Adrenal gland (tissue), 12 donors: ENCODE measurements around the gene QSER1. TPM values are rescaled to one million over a fixed set of nuclear protein-coding genes. Genes with fewer than 3 reads are reported as not detected.

Experiments
- DNase-seq, 7 donors: peaks; one replicate each; pipeline ENCODE4 v3.0.0-alpha.2; 2019 to 2020
- H3K27ac ChIP-seq, 5 donors: fragments of 200-600 bp; sonication (generic) in 4 of 5; 1 replicate in 3 of 5; 2 replicates in 2 of 5; pipeline versions ENCODE4 v1.5.1 to v1.8.0; 2016 to 2020; ENCODE audit warnings: mild to moderate bottlenecking in 1 of 5
- H3K27me3 ChIP-seq: fragments of 200-600 bp; 2 replicates; pipeline ENCODE4 v1.8.0; 2021
- H3K36me3 ChIP-seq, 2 donors: fragments of 200-600 bp; replicated peaks in 1 of 2; 1 replicate in 1 of 2; 2 replicates in 1 of 2; pipeline versions ENCODE4 v1.5.1 to v1.8.0; 2018 to 2022
- H3K4me1 ChIP-seq, 2 donors: fragments of 200-600 bp; replicated peaks in 1 of 2; 1 replicate in 1 of 2; 2 replicates in 1 of 2; pipeline versions ENCODE4 v1.5.1 to v1.8.0; 2018 to 2021
- H3K4me3 ChIP-seq, 4 donors: fragments of 200-600 bp; sonication (generic) in 3 of 4; one replicate each; pipeline ENCODE4 v1.5.1; 2016 to 2018
- H3K9me3 ChIP-seq, 3 donors: fragments of 200-600 bp; sonication (generic) in 1 of 3; replicated peaks in 1 of 3; 1 replicate in 2 of 3; 2 replicates in 1 of 3; pipeline versions ENCODE4 v1.5.1 to v1.8.0; 2016 to 2021
- CTCF ChIP-seq, 6 experiments: fragments of 450-650 bp in 4 of 6; fragments of 200-600 bp in 2 of 6; sonication (generic) in 1 of 6; IDR thresholded peaks; 1 replicate in 5 of 6; 2 replicates in 1 of 6; pipeline versions ENCODE4 v1.5.1 to v1.8.0; 2016 to 2021; ENCODE audit warnings: antibody characterized with exemption in 6 of 6, mild to moderate bottlenecking in 2 of 6, moderate library complexity in 1 of 6
- POLR2A ChIP-seq, 2 donors: fragments of 450-650 bp; IDR thresholded peaks; one replicate each; pipeline ENCODE4 v1.6.1; 2017; ENCODE audit warnings: antibody characterized with exemption in 2 of 2, mild to moderate bottlenecking in 2 of 2, moderate library complexity in 1 of 2
- WGBS, 4 donors: extraction: QIAGEN DNeasy Blood & Tissue Kit in 2 of 4; methylation state at CpG; one replicate each; pipeline versions ENCODE4 v1.1.5 to v1.1.7; 2013 to 2017; 5-methylcytosine and 5-hydroxymethylcytosine counted together
- intact Hi-C, 2 donors: fragments of 100-400 bp; cut with DNase I; formaldehyde crosslinking; loops; one replicate each; pipeline versions ENCODE4 v1.14.1 to v1.15.0; 2022 to 2023
- polyA plus RNA-seq, 3 donors: library from polyadenylated mRNA; stranded (reverse); fragments of 200-250 nt in 2 of 3; fragments of 350-450 nt in 1 of 3; fragmentation: Illumina TruSeq in 1 of 3; extraction: RNeasy Lipid Tissue Mini Kit (QIAGEN cat#74804) in 1 of 3; gene quantifications; one replicate each; pipeline ENCODE4 v1.2.3, GENCODE V29; 2013 to 2014
- total RNA-seq, 9 donors: library from RNA; depleted of rRNA in 4 of 9; stranded (reverse); fragments of >200 nt in 4 of 9; fragments of 120-200 nt in 1 of 9; fragmentation: NEBNext Ultra II Directional in 1 of 9; extraction: Animal tissue kit (Norgen Biotek cat#: 25700) in 1 of 9; gene quantifications; one replicate each; pipeline versions ENCODE4 v1.1.0 to v1.2.4, GENCODE V29; 2013 to 2023
- donor health status: healthy with polysubstance abuse.
- donor health status: Bipolar disorder and iron deficiency.
- donor health status: DM: yes; HTN: yes; CAD: no.
- donor health status: DM: no; HTN: no; CAD: no.
- donor health status: DM: no; HTN: no; CAD: no.
- donor health status: DM: yes; HTN: yes; CAD: no.

QSER1 gene
- total and polyA plus RNA-seq, 12 donors: 2.4 to 27.2 (median 18.9) TPM

- intact Hi-C loops: no loop called here
- Histone ChIP-seq H3K4me3 (no peak overlapping the region), H3K9me3 (no peaks in the 10 kb centered on the region), H3K36me3 (no peaks in the 10 kb centered on the region), H3K27ac (no peak overlapping the region), H3K4me1 (peaks cover 0 to 2% of the 10 kb centered on the region in 2 donors), H3K27me3 (no peaks in the 10 kb centered on the region)
- no peak for DNase-seq
- TF ChIP-seq CTCF (IDR thresholded peaks at IDR 0.05): no peak
- TF ChIP-seq POLR2A (IDR thresholded peaks at IDR 0.05): no peak
- WGBS, 4 donors: 92 to 98% (median 96%) methylated on average over 8 of the region's 8 CpGs
Observed at GRCh38 chr11:32916994-32917393, 24.4 kb downstream of the QSER1 start.

GRCh38 chr11:32918427-32918826 is 25.8 kb downstream of the QSER1 start:
- no peak for TF ChIP-seq CTCF (IDR thresholded peaks at IDR 0.05)
- no peak for TF ChIP-seq POLR2A (IDR thresholded peaks at IDR 0.05)
- Histone ChIP-seq H3K9me3 (no peaks in the 10 kb centered on the region), H3K27ac (no peak overlapping the region), H3K4me3 (no peak overlapping the region), H3K27me3 (no peaks in the 10 kb centered on the region), H3K4me1 (peaks cover 0 to 2% of the 10 kb centered on the region in 2 donors), H3K36me3 (no peaks in the 10 kb centered on the region)
- WGBS, 4 donors: 81 to 88% (median 86%) methylated on average over 1 of the region's 1 CpG
- DNase-seq: no peak
- intact Hi-C loops: no loop called here

DNA sequence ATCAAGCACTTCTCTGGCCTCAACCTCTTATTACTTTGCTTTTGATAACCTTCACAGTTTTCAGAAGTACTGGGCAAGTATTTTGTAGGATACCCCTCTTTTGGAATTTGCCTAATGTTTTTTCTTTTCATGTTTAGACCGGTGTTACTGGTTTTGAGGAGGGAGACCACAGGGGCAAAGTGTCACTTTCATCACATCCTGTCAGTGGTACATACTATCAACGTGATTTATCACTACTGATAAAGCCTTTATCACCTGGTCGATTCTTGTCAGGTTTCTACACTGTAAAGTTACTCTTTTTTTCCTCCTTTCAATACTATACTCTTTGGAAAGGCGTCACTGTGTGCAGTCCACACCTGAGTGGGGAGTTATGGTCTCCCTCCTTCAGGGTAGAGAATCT is 26.7 kb downstream of the QSER1 start:
- WGBS, 4 donors: 66 to 74% (median 71%) methylated on average over 4 of the region's 4 CpGs
- Histone ChIP-seq H3K9me3 (no peaks in the 10 kb centered on the region), H3K4me1 (peaks cover 0 to 1% of the 10 kb centered on the region in 2 donors), H3K27me3 (no peaks in the 10 kb centered on the region), H3K27ac (no peak overlapping the region), H3K4me3 (no peak overlapping the region), H3K36me3 (no peaks in the 10 kb centered on the region)
- TF ChIP-seq POLR2A (IDR thresholded peaks at IDR 0.05) (no peak), CTCF (IDR thresholded peaks at IDR 0.05) (no peak)
- DNase-seq: no peak
- intact Hi-C loops: no loop called here

DNA sequence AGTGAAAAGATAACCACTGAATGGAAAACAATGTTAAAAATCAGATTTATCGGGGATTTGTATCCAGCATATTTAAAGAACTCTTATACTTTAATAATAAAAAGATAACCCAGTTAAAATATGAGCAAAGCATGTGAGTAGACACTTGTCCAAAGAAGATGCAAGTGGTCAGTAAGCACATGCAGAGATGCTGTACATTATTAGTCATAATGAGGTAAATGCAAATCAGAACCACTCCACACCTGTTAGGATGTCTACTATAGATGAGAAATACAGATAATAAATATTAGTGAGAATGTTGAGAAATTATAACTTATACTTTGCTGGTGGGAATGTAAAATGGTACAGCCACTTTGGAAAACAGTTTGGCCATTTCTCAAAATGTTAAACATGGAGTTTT is 28.0 kb downstream of the QSER1 start:
- Histone ChIP-seq H3K4me3 (no peak overlapping the region), H3K27ac (no peak overlapping the region), H3K9me3 (no peaks in the 10 kb centered on the region), H3K4me1 (no peaks in the 10 kb centered on the region), H3K27me3 (no peaks in the 10 kb centered on the region), H3K36me3 (no peaks in the 10 kb centered on the region)
- 62 to 71% (median 66%) methylated on average over 1 of the region's 1 CpG for WGBS, 4 donors
- intact Hi-C loops: no loop called here
- no peak for DNase-seq
- TF ChIP-seq CTCF (IDR thresholded peaks at IDR 0.05) (no peak), POLR2A (IDR thresholded peaks at IDR 0.05) (no peak)
